ENCODE results near the gene CCDC3. TPM values are rescaled to one million over a fixed set of nuclear protein-coding genes. Genes with fewer than 3 reads are reported as not detected.

The CCDC3 gene
- total RNA-seq, 1 donor from 2014 or later: 86.0 TPM

DNA sequence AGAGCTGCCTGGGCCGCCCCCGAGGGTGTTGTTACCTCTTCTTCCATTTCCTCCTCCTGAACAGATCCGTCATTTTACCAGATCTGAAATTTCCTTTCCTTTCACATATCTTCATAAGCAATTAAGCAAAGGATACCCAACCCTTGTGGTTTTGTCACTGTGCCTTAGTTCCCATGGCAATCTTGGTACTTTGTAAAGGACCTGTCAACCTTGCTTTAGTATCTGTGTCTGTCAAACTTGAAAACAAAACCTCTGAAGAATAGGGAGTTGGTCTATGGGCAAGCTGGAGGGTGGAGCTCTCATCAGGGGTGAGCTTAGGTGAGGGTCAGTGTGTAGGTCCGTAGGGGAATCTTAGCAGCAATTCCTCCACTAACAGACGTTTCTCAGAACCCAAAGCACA lies 25.4 kb upstream of the CCDC3 start:
- no peaks in the 10 kb centered on the region for H3K36me3 ChIP-seq
- H3K4me3 ChIP-seq: no peak overlapping the region
- no peak overlapping the region for H3K27ac ChIP-seq
- intact Hi-C loops (cut with DNase I): no loop called here
- DNase-seq (ENCODE audit: low spot score in 2 of 2): no peak
- TF ChIP-seq, protein P1, sequence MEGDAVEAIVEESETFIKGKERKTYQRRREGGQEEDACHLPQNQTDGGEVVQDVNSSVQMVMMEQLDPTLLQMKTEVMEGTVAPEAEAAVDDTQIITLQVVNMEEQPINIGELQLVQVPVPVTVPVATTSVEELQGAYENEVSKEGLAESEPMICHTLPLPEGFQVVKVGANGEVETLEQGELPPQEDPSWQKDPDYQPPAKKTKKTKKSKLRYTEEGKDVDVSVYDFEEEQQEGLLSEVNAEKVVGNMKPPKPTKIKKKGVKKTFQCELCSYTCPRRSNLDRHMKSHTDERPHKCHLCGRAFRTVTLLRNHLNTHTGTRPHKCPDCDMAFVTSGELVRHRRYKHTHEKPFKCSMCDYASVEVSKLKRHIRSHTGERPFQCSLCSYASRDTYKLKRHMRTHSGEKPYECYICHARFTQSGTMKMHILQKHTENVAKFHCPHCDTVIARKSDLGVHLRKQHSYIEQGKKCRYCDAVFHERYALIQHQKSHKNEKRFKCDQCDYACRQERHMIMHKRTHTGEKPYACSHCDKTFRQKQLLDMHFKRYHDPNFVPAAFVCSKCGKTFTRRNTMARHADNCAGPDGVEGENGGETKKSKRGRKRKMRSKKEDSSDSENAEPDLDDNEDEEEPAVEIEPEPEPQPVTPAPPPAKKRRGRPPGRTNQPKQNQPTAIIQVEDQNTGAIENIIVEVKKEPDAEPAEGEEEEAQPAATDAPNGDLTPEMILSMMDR (IDR thresholded peaks at IDR 0.05): no peak
- peaks cover 0 to 10% of the 10 kb centered on the region in 2 donors for H3K9me3 ChIP-seq
- H3K27me3 ChIP-seq: no peaks in the 10 kb centered on the region
- H3K4me1 ChIP-seq: no peaks in the 10 kb centered on the region

DNA sequence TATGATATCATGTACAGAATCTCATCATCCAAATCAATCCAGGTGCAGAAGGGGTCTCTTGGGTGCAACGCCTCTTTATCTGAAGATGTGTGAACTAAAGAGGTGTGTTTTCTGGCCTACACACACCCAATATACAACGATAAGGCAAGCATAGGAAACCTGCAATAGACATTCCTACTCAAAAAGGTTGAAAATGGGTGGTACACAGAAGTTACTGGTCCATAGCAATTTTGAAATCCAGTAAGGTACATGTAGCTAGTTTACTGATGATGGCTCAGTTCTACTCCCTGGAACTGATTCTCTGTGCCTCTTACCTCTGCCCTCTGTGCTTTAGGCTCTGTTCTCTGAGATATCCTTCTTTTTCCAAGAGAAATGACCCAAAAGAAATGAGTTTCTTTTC lies 22.2 kb upstream of the CCDC3 start:
- DNase-seq (ENCODE audit: low spot score in 2 of 2): no peak
- Histone ChIP-seq H3K27me3 (no peaks in the 10 kb centered on the region), H3K36me3 (no peaks in the 10 kb centered on the region), H3K4me1 (no peaks in the 10 kb centered on the region), H3K9me3 (peaks cover 0 to 10% of the 10 kb centered on the region in 2 donors), H3K27ac (no peak overlapping the region), H3K4me3 (no peak overlapping the region)
- TF ChIP-seq, protein P1 (IDR thresholded peaks at IDR 0.05): no peak
- intact Hi-C loops (cut with DNase I): no loop called here

DNA sequence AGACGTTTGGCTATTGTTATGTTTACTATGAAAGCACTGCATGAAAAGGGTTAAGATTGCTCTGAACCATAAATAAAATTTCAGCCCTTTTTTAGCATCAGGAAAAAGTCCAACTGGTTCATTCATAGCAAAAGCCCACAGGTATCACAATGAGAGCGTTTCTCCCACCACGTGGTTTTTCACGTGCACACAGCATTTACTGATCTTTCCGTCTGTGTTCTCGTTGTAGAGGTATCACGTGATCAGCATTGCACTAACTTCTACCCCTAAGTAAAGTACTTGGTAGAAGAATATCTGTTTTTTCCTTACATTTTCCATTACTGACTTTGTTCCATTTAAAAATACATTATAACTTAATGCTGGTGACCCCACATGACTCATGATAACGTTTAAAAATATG lies 17.8 kb upstream of the CCDC3 start:
- no peaks in the 10 kb centered on the region for H3K27me3 ChIP-seq
- DNase-seq (ENCODE audit: low spot score in 2 of 2): no peak
- peaks cover 0 to 7% of the 10 kb centered on the region in 2 donors for H3K9me3 ChIP-seq
- H3K4me3 ChIP-seq: no peak overlapping the region
- TF ChIP-seq, protein P1 (IDR thresholded peaks at IDR 0.05): no peak
- no peak overlapping the region for H3K27ac ChIP-seq
- H3K4me1 ChIP-seq: no peaks in the 10 kb centered on the region
- intact Hi-C loops (cut with DNase I): no loop called here
- H3K36me3 ChIP-seq: no peaks in the 10 kb centered on the region

DNA sequence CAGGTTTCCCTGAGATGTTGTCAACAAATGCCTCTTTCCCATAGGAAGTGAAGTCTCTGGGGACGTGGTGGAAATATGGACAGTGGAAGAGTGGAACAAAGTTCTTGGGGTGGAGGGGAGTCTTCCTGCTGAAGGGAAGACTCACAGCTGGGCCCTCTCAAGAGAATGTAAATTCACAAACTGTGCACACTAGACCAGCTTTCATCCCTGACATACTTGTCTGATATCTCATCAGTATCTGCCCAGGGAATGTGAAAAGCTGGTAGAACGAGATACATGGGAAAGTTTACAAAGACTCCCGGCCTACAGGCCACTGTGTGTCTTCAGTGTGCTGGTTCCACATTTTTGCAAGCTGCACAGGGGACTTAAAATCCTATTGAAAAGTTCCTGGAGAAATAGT lies 16.7 kb upstream of the CCDC3 start:
- no peaks in the 10 kb centered on the region for H3K9me3 ChIP-seq
- intact Hi-C loops (cut with DNase I): no loop called here
- H3K36me3 ChIP-seq: no peaks in the 10 kb centered on the region
- H3K4me3 ChIP-seq: no peak overlapping the region
- TF ChIP-seq, protein P1 (IDR thresholded peaks at IDR 0.05): no peak
- H3K27ac ChIP-seq: no peak overlapping the region
- DNase-seq (ENCODE audit: low spot score in 2 of 2): no peak
- H3K4me1 ChIP-seq: no peaks in the 10 kb centered on the region
- H3K27me3 ChIP-seq: no peaks in the 10 kb centered on the region

DNA sequence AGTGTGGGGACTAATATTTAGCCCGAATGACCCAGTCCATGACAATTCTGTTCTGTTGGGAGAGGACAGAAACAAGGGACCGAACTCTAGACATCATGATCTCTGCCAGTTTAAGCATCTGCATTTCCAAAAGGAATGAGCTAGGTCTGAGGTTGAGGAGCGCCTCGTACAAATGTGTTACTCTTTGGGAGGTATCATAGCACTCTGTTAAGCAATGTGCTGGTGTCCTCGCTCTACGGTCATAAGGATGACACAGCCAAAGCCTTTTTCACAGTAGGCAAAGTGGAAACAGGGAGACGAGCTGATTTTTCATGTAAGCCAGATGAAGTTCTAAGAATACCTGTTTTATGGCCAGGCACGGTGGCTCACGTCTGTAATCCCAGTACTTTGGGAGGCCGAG lies 15.4 kb upstream of the CCDC3 start:
- H3K36me3 ChIP-seq: no peaks in the 10 kb centered on the region
- H3K9me3 ChIP-seq: no peaks in the 10 kb centered on the region
- no peak for DNase-seq (ENCODE audit: low spot score in 2 of 2)
- no peak overlapping the region for H3K4me3 ChIP-seq
- intact Hi-C loops (cut with DNase I): no loop called here
- H3K27me3 ChIP-seq: no peaks in the 10 kb centered on the region
- no peaks in the 10 kb centered on the region for H3K4me1 ChIP-seq
- TF ChIP-seq, protein P1 (IDR thresholded peaks at IDR 0.05): no peak
- H3K27ac ChIP-seq: no peak overlapping the region

GRCh38 chr10:13016426-13016825 lies 14.9 kb upstream of the CCDC3 start:
- no peaks in the 10 kb centered on the region for H3K27me3 ChIP-seq
- H3K4me3 ChIP-seq: no peak overlapping the region
- H3K4me1 ChIP-seq: no peaks in the 10 kb centered on the region
- TF ChIP-seq, protein P1 (IDR thresholded peaks at IDR 0.05): no peak
- no peaks in the 10 kb centered on the region for H3K9me3 ChIP-seq
- H3K27ac ChIP-seq: no peak overlapping the region
- no peaks in the 10 kb centered on the region for H3K36me3 ChIP-seq
- intact Hi-C loops (cut with DNase I): no loop called here
- no peak for DNase-seq (ENCODE audit: low spot score in 2 of 2)
